HG03039 (cell line): ENCODE measurements around the gene ST8SIA6.
"Not testable (repeated sequence)": the region's sequence is repeated elsewhere in the genome, so short reads cannot be mapped to it uniquely, and the experiment has no call there.

ENCODE experiments used
- ATAC-seq: cut with Tn5 transposase; IDR thresholded peaks from one replicate; pipeline ENCODE4 v1.9.1; 2021; ENCODE audit warnings: mild to moderate bottlenecking, moderate library complexity; ENCODE audit not compliant: unreplicated experiment

Gene ST8SIA6

DNA sequence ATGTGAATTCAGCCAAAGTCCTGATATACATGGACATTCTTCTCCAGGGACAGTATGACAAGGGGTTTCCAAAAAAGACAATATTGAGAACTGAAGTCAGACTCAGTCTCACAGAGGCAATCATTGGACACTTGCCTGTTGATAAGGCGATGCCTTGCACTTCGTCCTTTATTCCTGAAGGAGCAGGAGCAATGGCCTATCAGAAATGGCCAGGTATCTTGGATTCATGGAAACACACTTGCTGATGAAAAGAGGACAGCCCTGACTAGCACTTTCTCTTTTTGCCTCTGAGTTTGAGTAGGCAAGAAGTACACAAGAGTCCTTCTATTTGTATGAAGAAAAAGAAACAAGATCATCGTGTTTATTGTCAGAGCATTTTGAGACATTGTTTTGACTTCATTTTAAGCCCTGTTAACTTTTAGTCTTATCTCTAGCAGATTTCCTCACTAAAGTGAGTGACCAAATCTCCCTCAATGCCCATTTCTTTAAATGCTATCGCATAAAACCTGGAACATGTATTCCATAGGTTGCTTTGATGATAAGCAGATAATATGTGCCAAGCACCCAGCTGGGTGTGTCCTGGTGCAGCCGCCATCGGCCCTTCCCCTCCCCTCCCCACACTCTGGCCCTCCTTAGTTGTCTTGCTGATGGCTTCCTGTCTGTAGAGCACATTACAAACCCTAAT, 26.6 kb downstream of the ST8SIA6 start:
- no peak for ATAC-seq

DNA sequence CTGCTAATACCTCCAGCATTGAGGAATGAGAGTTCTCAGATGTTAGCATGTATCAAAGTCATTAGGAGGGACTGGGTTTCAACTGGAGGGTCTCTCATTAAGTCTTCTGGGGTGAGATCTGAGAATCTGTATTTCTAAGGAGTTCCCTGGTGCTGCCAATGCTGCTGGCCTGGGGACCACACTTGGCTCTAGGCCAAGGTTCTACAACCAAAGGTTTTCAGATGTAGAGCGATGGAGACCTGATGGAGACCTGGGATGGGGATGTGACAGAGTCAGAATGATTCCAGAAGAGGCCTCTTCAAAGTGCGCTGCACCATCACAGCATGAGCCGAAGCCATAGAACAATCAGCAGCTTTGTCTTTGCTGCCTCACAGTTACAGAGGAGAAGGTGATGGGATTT, 27.2 kb downstream of the ST8SIA6 start:
- ATAC-seq = no peak

DNA sequence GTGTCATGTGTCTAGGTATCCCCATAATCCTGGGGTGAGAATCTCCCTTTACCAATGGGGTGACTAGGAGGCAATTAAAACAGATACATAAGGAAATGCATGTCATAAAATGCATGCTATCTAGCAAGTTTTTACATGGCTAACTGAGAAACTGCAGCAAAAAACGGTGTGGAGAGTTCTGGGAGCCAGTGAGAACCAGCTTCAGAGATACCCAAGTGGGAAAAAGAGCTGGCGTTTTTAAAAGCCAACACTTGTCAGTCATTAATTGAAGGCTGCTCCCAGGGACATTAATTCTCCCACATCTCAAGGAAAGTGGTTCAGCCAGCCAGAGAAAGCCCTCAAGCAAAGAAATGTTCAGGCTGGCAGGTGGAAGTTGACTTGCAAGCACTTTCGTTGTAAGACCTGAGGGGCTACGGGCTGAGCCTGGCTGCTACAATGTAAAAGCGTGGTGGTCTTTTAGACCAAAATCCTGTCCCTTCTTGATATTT, 28.1 kb downstream of the ST8SIA6 start:
- ATAC-seq = no peak

DNA sequence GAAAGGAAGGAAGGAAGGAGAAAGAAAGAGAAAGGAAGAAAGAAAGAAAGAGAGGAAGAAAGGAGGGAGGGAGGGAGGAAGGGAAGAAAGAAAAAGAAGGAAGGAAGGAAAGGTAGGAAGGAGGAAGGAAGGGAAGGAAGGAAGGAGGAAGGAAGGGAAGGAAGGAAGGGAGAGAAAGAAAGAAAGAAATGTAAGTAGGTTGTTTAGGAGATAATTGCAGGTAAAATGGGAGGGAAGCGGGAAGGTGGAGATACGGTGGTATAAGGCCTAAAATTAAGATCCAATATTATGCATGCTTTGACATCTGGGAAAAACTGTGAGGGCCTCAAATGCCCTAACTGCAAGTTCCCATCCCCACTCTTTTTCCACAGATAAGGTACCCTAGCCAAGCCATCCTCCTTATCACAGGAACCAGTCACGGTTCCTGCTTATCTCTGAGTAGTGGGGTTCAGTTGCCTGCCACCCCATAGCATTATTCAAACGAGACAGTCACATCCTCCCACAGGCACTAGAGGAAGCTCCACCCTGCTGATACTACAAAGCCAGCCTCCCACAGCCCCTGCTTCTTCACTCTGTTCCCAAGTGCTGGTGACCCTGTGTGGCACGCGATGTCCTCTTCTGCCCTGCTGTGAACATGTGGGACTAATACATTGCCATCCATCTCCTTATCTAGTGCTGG, 28.7 kb downstream of the ST8SIA6 start:
- no peak for ATAC-seq

DNA sequence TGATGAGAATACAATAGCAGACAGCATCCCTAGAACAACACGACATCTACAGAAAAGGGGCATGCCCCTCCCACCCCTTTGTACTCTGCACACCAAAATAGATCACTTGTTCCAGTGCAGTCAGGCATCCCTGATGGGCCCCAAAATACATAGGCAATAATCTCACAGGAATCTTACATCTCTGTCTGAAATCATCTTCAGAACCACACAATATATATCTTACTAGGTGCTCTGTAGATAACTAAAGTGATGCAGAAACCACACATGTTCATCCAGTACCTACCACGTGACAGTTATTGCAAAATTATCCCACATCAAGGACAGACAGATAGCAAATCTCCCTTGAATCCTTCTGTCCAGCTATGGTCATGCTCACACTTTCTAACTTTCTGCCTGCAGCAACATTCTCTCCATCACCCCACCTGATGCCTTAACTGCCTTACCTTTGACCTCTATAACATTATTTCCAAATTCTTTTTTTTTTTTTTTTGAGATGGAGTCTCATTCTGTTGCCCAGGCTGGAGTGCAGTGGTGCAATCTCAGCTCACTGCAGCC, 30.7 kb downstream of the ST8SIA6 start:
- ATAC-seq = no peak

DNA sequence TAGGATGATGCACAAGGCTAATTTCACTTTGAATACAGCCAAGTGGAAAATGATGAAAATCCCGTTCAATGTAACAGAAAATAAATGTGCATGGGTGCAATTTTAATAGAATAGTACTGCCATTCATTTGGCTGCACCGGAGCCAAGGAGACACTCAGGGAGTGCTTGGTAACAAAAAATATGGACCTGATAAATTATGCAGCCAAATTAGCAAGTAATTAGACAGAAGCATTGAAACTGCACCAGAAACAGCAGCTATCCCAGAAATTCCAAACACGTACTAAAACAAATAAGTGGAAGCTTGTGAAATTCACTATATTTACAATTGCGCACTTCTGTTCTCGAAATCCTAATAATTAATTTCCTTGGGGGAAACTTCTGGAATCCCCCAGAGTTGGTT, 31.5 kb downstream of the ST8SIA6 start:
- ATAC-seq = no peak

DNA sequence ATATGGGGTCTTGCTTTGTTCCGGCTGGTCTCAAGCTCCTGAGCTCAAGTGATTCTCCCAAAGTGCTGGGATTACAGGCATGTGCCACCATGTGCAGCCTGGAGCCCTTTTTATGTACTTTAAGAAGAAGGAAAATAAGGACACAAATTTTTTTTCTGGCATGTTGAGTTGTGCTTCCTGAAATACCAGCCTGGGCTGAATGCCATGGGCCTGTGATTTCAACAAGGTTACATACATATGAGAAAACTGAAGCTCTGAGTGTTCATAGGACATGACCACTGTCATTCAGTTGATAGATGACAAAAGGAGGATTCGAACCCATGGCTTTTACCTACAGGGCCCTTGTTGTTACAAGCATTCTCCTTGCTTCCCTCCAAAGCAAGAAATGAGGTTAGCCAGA, 36.1 kb downstream of the ST8SIA6 start:
- ATAC-seq = no peak

DNA sequence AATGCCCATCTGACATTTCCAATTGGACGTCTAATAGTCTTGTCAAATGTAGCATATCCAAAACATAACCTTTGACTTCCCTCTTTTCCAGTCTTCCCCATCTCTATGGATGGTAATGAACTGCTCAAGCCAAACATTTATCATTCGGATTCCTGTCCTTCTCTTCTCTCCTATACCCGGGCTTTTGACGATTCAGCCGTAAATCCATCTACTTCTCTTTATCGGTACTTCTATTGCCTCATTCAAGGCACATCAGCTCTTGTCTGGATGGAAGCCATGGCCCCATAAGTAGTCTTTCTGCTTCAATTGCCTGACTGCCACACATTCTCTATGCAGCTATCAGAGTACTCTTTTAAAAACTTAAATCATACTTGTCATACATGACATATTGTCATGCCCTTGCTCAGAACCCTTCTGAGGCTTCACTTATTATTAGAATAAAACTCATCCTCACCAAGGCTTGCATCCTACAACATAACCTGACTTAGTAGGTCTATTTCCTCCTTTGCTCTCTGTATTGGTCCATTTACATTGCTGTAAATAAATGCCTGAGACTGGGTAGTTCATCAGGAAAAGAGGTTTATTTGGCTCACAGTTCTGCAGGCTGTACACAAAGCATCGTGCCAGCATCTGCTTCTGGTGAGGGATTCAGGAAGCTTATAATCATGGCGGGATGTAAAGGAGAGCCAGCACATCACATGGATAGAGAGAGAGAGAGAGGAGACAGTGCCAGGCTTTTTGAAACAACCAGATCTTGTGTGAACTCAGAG, 37.8 kb downstream of the ST8SIA6 start:
- no peak for ATAC-seq

DNA sequence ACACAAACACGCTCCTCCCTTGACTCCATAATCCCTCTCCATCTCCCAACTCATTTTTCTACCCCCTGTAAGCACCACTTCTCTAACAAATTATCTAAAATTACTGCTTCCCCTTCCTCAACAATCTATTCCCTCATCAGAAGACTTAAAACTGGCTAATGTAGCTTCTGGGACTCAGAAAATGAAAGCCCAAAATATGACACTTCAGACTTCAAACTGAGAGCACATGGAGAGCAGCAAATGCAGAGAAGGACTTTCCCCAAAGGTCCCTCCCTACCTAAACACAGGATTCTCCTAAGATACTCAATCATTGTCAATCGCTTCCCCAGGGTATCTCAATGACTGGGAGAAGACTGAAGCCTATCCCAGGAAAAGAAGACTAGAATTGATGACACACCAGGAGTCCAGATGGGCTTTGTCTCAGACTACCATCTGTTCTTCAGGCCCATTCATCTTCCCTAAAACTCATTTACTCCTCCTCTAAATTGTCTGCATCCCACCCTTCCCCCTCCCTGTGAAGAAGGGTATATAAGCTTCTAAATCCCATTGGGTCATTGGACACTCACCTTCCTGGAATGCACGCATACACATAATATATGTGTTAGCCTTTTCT, 39.2 kb downstream of the ST8SIA6 start:
- no peak for ATAC-seq

DNA sequence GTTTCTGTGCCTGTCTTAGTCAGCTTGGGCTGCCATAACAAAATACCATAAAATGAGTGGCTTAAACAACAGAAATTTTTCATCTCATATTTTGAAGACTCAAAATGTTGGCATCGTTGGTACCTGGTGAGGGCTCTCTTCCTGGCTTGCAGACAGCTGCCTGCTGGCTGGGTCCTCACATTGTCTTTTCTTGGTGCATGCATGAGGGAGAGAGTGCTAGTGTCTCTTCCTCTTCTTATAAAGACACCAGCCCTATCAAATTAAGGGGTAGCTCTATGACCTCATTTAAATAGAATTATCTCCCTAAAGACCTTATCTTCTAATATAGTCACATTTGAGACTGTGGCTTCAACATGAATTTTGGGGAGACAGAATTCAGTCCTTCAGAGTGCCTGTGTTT, 39.9 kb downstream of the ST8SIA6 start:
- no peak for ATAC-seq

DNA sequence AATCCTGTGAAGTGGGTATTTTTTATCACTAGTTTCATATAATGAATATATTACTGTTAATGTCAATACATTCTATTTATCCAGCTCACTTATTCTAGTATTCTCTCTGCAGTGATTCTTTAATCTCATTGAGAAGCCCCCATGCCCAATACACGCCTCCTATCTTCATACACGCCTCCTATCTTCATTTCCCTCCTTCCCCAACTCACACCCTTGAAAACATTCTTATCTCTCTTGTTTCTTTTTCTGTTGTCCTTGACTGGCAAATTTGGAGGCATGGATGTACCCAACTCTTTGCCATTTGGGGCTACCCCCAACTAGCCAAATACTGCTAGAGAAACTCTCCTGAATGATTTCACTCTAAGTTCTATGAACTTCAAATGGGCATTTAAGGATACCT, 40.5 kb downstream of the ST8SIA6 start:
- ATAC-seq = no peak

DNA sequence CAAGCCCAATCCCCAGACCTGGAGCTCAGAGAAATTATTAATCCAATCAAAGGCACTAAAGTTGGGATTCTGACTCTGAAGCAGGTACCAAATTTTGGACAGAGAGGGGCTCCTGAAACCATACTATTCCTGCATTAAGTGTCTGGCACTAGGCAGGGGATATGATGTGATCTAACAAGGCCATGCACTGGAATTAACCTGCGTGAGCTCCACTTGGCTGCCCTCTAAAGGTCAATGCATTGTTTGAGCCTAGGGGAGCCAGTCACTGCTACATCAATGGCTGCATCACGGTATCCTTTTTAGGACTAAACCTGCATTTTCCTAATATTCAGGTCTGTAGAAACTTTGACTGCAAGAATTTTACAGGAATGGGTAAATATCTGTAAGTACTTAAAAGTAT, 42.1 kb downstream of the ST8SIA6 start:
- ATAC-seq = no peak

DNA sequence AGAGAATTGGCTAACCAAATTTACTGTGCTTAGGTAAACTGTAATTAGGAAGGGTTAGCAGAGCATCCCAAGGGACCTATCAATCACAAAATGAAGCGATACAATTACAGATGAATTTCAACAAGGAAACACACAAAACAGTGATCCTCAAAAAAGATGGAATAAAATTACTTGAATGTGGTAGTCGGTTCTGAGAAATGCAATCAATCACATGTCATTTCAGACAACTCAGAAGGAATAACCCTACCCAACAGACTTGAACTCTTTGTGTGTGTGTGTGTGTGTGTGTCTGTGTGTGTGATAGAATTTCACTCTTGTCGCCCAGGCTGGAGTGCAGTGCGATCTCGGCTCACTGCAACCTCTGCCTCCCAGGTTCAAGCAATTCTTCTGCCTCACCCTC, 43.5 kb downstream of the ST8SIA6 start:
- ATAC-seq = no peak

DNA sequence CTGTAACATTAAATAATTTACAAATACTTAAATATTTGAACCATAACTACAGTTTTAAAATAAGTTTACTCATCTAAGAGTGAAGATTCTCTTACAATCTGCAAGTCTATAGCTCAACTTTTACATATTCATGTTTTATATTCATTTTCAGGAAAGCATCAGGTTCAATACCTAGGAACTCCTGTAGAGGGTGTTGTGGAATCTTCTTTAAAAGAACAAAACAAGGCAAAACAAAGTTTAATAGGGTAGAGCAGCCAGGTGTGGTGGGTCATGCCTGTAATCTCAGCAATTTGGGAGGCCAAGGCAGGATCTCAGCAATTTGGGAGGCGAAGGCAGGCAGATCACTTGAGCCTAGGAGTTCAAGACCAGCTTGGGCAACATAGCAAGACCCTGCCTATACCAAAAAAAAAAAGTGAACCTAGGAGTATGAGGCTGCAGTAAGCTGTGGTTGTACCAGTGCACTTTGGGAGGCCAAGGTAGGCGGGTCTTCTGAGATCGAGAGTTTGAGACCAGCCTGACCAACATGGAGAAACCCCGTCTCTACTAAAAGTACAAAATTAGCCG, 45.1 kb downstream of the ST8SIA6 start:
- no peak for ATAC-seq

DNA sequence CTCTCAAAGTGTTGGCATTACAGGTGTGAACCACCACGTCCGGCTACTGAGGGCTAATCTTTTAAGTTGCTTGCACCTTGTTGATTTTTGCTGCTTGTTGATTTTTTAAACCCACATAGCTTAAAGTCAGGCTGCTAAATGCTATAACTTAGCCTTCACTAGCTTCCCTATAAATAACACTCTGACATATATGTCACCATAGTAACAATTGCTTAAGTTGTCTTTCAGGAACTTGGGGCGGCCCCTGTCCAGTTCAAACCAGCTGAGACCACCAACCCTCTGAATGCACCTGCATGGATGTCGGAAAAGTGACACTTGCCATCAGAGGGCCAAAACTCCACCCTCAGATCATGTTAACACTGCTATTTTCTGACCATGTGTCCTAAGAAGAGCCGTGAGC, 47.3 kb downstream of the ST8SIA6 start:
- ATAC-seq = no peak

DNA sequence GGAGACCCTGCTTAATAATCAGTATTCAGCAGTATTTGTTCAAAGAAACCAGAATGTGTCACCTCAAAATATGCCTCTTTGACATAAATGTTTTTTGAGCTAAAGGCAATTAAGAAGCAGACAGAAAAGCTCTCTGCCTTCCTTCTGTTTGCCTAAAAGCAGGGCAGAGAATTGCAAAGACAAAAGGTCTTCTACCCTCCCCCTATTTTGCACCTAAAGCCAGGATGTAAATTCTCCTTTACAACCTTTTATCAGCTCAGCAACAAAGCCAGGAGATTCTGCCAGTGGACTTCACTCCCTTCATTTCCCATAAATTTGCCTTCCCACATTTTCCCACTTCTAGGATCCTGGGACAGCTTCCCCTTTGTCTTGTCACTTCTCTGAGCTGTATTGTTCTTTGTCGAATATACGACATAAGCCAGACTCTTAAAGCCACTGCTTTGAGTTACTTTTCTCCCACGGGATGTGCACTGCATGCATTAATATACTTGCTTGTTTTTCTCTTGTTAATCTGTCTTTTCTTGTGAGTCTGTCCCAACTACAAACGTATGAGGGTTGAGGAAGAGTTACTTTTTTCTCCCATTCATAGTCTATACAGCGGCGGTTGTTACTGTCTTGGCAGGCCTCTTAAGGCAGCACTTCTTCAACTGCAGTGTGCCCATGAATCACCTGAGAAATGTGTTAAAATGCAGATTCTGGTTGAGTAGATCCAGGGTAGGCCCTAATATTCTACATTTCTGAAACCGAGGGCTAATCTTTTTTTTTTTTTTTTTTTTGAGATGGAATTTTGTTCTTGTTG, 48.2 kb downstream of the ST8SIA6 start:
- no peak for ATAC-seq

DNA sequence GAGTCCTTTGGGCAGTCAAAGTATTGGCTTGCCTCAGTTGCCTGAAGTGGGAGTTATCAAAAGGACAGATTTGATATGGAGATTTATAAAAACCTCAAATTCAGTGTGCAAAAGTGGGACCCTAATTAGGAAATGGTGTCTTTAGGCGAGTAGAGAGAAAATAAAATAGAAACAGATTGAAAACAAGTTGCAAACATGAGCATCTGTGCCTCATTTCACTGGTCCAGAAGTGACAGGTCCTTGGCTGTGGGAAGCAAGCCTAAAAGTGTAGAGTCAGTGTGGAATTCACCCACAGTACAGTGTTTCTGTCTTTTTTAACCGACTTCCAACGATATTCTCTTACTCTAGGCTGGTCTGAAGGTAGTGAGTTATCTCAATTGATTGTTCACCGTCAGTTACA, 51.2 kb downstream of the ST8SIA6 start:
- ATAC-seq = no peak

DNA sequence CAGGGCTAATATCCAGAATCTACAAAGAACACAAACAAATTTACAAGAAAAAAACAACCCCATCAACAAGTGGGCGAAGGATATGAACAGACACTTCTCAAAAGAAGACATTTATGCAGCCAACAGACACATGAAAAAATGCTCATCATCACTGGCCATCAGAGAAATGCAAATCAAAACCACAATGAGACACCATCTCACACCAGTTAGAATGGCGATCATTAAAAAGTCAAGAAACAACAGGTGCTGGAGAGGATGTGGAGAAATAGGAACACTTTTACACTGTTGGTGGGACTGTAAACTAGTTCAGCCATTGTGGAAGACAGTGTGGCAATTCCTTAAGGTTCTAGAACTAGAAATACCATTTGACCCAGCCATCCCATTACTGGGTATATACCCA, 52.4 kb downstream of the ST8SIA6 start:
- not testable (repeated sequence) for ATAC-seq

DNA sequence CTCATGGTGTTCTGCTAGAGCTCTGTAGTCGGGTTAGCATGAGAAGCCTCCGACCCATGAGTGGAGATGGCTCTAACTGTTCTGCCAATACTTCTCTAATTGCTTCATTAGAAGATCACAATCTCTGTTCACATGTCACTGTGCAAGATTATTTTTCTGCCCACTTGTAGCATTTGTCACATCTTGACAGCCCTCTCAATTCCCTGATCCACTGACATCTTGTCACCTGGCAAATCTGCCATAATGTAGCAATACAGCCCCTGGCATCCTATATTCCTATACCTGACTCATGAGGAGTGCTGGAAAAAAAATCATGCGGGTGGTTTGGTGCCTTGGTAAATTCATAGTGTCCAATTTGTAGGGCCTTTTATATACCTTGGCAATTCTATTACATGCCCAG, 58.4 kb downstream of the ST8SIA6 start:
- no peak for ATAC-seq

DNA sequence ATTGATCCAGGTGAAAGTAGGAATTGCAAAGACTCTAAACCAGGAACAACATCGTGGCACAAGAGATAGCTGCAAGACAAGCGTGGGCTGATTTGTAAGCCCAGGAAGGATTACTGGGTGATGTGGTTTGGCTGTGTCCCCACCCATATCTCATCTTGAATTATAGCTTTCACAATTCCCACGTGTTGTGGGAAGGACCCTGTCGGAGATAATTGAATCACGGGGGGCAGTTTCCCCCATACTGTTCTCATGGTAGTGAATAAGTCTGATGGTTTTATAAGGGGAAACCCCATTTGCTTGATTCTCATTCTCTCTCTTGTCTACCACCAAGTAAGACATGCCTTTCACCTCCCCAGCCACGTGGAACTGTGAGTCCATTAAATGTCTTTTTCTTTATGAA, 59.5 kb downstream of the ST8SIA6 start:
- ATAC-seq = no peak
